BJ (cell line): Measurements from ENCODE around the gene C16orf74. TPM values are rescaled to one million over a fixed set of nuclear protein-coding genes. Genes with fewer than 3 reads are reported as not detected.

Experiments used
- CTCF ChIA-PET: fragments of 350-600 bp; formaldehyde crosslinking; extraction: SDS; loops from one replicate; lab custom pipeline; 2021; ENCODE audit warnings: antibody characterized with exemption, inconsistent platforms; lab: Yijun Ruan, JAX
- POLR2A ChIA-PET: fragments of 300-600 bp; sonication (Branson Sonifier 250); formaldehyde crosslinking; extraction: SDS; loops from one replicate; lab custom pipeline; 2021; ENCODE audit warnings: antibody characterized with exemption; lab: Charles Lee
- DNase-seq: peaks from one replicate; pipeline ENCODE4 v3.0.0-alpha.2; 2011; ENCODE audit warnings: low read depth
- H3K27me3 ChIP-seq: 2 replicates; pipeline ENCODE4 v1.6.0; 2011; ENCODE audit warnings: low read length; ENCODE audit not compliant: control insufficient read depth, insufficient read depth
- H3K36me3 ChIP-seq: 2 replicates; pipeline ENCODE4 v1.5.1; 2011; ENCODE audit warnings: low read length; ENCODE audit not compliant: control insufficient read depth, insufficient read depth
- H3K4me3 ChIP-seq: 2 replicates; pipeline ENCODE4 v1.5.1; 2011; ENCODE audit warnings: low read depth, mild to moderate bottlenecking, control low read depth, low read length
- polyA plus RNA-seq: library from polyadenylated mRNA; depleted of rRNA; stranded (reverse); fragments of >200 nt; gene quantifications from 2 replicates; pipeline ENCODE4 v1.2.3, GENCODE V29; 2011
- TF ChIP-seq, protein P1 (sequence below): IDR thresholded peaks from 2 replicates; pipeline ENCODE4 v1.5.1; 2011; ENCODE audit warnings: low read depth, mild to moderate bottlenecking, control low read depth, inconsistent platforms, low read length, moderate library complexity; ENCODE audit not compliant: insufficient read depth

The C16orf74 gene
- polyA plus RNA-seq, 1 experiment = 2.9 TPM

DNA sequence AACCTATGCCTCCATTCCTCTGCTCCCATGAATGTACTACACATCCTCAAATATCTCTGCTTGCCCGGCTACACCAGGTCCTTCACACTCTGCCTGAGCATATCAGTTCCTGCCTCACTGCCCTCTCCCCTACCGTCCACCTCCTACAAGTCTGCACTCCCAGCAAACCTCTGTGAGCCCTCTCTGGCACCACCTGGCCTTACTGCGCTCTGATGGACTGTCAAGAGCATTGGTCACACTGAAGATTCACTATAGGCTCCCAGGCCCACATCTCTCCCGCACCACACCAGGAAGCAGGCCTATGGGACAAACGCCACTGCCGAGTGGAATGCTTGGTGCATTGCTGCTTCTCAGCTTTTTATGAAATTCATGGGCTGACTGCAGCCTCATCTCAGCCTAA, 71.0 kb downstream of the C16orf74 start:
- DNase-seq = no peak
- ChIA-PET POLR2A (no interaction called here), CTCF (interaction anchor here (1.4 kb wide), 1 partner anchor 39 kb away, joined by 4 read pairs; no protein-coding TSS in a partner anchor)
- TF ChIP-seq, protein P1, sequence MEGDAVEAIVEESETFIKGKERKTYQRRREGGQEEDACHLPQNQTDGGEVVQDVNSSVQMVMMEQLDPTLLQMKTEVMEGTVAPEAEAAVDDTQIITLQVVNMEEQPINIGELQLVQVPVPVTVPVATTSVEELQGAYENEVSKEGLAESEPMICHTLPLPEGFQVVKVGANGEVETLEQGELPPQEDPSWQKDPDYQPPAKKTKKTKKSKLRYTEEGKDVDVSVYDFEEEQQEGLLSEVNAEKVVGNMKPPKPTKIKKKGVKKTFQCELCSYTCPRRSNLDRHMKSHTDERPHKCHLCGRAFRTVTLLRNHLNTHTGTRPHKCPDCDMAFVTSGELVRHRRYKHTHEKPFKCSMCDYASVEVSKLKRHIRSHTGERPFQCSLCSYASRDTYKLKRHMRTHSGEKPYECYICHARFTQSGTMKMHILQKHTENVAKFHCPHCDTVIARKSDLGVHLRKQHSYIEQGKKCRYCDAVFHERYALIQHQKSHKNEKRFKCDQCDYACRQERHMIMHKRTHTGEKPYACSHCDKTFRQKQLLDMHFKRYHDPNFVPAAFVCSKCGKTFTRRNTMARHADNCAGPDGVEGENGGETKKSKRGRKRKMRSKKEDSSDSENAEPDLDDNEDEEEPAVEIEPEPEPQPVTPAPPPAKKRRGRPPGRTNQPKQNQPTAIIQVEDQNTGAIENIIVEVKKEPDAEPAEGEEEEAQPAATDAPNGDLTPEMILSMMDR = no peak
- Histone ChIP-seq H3K4me3 (no peak overlapping the region), H3K36me3 (peaks cover 6% of the 10 kb centered on the region), H3K27me3 (no peaks in the 10 kb centered on the region)

- ChIA-PET POLR2A (no interaction called here), CTCF (no interaction called here)
- TF ChIP-seq, protein P1 = no peak
- no peak overlapping the region for H3K4me3 ChIP-seq
- no peaks in the 10 kb centered on the region for H3K27me3 ChIP-seq
- peaks cover 8% of the 10 kb centered on the region for H3K36me3 ChIP-seq
- DNase-seq = no peak
These were observed 72.1 kb downstream of the C16orf74 start for GRCh38 chr16:85678821-85679220.

DNA sequence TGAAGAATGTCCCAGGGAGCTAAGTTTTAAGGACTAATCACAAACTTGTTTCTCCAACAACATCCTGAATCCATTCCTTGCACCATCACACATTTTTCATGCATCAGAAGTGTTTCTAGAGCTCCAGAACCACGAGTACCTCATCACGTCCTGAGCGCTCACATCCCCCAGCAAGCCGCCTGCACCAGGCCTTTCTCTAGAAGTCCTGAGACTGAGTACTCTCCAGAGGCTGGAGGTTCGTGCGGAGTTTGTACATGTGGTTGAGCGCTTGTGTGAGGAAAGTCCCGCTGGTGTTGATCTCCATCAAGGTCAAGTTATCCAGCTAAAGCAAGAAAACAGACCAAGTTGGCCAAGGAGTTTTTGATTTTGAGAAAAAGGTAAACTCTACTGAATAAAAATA, 72.9 kb downstream of the C16orf74 start:
- CTCF ChIA-PET = no interaction called here
- POLR2A ChIA-PET = no interaction called here
- Histone ChIP-seq H3K36me3 (peaks cover 8% of the 10 kb centered on the region), H3K27me3 (no peaks in the 10 kb centered on the region), H3K4me3 (no peak overlapping the region)
- TF ChIP-seq, protein P1 = no peak
- no peak for DNase-seq

- TF ChIP-seq, protein P1 = no peak
- peaks cover 10% of the 10 kb centered on the region for H3K36me3 ChIP-seq
- ChIA-PET CTCF (no interaction called here), POLR2A (no interaction called here)
- H3K4me3 ChIP-seq = no peak overlapping the region
- no peak for DNase-seq
- no peaks in the 10 kb centered on the region for H3K27me3 ChIP-seq
These were observed 73.4 kb downstream of the C16orf74 start for GRCh38 chr16:85677383-85677967.

- POLR2A ChIA-PET = no interaction called here
- H3K36me3 ChIP-seq = peaks cover 14% of the 10 kb centered on the region
These were observed 74.4 kb downstream of the C16orf74 start for GRCh38 chr16:85676466-85676865.

More at GRCh38 chr16:85676466-85676865, 74.4 kb downstream of the C16orf74 start:
- no peak overlapping the region for H3K4me3 ChIP-seq
- CTCF ChIA-PET = no interaction called here
- TF ChIP-seq, protein P1 = no peak
- no peak for DNase-seq
- H3K27me3 ChIP-seq = no peaks in the 10 kb centered on the region
